ENCODE results near the gene PCIF1.

- TF ChIP-seq CTCF (tag by site-specific recombination; IDR thresholded peaks at IDR 0.05) (peak; percentile 49), ZNF830 (tag by site-specific recombination; IDR thresholded peaks at IDR 0.05; ENCODE audit: low read depth) (no peak), ATF2 (tag by site-specific recombination; IDR thresholded peaks at IDR 0.05; ENCODE audit: low read depth) (no peak), ZXDB (tag by site-specific recombination; IDR thresholded peaks at IDR 0.05) (no peak), REST (tag by site-specific recombination; IDR thresholded peaks at IDR 0.05) (no peak)
- TF ChIP-seq, protein P1, sequence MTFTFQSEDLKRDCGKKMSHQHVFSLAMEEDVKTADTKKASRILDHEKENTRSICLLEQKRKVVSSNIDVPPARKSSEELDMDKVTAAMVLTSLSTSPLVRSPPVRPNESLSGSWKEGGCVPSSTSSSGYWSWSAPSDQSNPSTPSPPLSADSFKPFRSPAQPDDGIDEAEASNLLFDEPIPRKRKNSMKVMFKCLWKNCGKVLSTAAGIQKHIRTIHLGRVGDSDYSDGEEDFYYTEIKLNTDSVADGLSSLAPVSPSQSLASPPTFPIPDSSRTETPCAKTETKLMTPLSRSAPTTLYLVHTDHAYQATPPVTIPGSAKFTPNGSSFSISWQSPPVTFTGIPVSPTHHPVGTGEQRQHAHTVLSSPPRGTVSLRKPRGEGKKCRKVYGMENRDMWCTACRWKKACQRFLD (tag by site-specific recombination; IDR thresholded peaks at IDR 0.05) = no peak
- TF ChIP-seq, protein P2, sequence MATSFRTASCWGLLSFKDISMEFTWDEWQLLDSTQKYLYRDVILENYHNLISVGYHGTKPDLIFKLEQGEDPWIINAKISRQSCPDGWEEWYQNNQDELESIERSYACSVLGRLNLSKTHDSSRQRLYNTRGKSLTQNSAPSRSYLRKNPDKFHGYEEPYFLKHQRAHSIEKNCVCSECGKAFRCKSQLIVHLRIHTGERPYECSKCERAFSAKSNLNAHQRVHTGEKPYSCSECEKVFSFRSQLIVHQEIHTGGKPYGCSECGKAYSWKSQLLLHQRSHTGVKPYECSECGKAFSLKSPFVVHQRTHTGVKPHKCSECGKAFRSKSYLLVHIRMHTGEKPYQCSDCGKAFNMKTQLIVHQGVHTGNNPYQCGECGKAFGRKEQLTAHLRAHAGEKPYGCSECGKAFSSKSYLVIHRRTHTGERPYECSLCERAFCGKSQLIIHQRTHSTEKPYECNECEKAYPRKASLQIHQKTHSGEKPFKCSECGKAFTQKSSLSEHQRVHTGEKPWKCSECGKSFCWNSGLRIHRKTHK (tag by site-specific recombination; IDR thresholded peaks at IDR 0.05) = no peak
These were observed 35.5 kb downstream of the PCIF1 start for GRCh38 chr20:45969712-45970634.

Data from HEK293 (cell line).